ENCODE results near the gene RTP5.

Gene RTP5

DNA sequence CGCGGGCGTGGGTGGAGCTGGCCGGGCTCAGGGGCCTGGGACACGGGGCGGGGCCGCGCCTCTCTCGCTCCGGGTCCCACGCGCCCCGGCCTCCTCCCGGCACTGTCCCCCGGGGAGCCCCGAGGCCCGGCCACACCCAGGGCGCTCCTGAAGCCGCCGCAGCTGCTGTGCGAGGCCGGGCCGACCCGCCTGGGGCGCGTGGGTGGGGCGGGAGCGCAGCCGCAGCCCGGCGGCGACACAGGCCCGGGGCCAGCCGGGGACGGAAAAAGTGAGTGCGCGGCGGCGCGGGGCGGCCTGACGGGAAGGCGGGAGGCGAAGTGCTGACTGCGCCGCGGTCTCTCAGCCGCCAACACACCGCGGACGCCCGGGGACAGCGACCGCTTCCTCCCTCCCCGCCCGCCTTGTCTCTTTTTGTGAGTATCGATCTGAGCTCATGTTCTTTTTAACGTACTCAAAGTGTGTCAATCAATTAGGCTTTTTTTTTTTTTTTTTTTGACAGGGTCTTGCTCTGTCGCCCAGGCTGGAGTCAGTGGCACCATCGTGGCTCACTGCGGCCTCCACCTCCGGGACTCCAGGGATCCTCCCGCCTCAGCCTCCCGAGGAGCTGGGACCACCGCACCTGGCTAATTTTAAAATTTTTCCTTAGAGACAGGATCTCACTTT, 25.3 kb upstream of the RTP5 start:
- peak; percentile 83 for DNase-seq

DNA sequence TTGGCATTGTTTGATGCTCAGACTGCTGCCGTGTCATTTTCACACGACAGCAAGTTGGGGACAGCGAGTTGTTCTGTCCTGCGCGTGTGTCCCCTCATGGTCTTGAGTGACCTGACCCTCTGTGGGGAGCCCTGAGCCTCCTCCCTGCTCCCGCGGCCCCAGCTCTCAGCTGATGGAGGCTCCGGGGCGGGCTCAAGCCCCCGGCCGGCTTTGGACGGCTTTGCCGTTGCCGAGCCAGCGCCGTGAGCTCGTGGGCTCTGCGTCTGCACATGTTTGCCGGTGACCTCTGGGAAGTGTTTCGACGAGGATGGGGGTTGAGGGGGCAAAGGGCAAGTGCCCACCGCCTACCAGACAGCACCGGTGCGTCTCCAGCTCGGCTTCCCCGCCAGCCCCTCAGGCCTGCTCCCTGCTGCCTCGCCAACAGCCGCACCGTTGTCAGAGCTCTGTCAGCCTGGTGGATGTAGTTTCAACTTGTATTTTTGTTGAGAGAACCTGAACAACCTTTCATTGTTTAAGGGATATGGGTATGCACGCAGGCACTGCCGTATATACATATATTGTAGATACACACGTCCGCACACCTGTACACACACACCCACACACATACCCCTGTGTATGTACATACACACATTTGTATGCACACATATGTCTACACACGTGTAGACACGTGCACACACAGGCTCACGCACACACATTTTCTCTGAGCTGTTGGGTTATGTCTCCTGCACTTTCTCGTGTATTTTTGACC, 24.5 kb upstream of the RTP5 start:
- no peak for DNase-seq

DNA sequence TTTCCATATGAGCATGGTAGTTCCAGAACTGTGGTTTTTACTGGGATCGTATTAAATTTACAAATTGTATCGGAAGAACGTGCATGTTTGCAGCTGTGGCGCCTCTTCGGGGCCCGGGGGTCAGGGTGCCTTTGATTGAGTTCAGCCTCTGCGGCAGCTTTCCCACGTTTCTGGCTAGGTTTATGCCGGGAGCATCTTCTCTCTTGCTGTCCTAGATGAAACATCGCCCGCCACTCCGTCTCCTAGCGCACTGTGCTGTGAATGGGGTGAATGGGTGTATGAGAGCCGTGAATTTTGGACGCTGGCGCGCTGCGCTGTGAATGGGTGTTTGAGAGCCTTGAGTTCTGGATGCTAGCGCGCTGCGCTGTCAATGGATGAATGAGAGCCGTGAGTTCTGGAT, 23.1 kb upstream of the RTP5 start:
- no peak for DNase-seq

DNA sequence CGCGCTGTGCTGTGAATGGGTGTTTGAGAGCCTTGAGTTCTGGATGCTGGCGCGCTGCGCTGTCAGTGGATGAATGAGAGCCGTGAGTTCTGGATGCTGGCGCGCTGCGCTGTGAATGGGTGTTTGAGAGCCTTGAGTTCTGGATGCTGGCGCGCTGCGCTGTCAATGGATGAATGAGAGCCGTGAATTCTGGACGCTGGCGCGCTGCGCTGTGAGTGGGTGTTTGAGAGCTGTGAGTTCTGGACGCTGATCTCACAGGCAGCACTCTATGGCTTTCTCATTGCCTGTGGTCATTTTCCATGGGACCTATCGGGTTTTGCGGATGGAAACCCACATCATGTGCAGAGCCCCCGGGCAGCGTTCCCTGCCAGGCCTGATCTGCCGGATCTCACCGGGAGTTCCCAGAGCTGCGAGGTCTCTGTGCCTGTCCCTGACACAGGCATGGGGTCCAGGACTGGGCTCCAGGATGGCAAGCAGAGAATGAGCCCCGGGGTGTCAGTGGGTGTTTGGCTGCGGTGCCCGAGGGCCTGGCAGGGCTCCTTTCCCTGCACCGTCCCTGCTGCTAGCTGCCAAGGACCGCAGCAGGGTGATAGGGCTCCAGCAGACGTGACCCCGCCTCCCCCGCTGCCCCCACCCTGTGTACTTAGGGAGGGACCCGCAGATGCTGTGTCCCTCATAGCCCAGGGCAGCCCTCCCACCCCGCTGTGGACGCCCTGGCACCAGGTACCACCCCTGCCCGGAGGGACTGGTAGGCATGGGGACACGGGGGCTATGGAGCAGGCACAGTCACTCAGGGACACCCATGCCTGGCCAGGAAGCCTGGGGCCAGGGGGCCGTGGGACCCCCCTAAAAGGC, 20.5 kb upstream of the RTP5 start:
- no peak for DNase-seq

DNA sequence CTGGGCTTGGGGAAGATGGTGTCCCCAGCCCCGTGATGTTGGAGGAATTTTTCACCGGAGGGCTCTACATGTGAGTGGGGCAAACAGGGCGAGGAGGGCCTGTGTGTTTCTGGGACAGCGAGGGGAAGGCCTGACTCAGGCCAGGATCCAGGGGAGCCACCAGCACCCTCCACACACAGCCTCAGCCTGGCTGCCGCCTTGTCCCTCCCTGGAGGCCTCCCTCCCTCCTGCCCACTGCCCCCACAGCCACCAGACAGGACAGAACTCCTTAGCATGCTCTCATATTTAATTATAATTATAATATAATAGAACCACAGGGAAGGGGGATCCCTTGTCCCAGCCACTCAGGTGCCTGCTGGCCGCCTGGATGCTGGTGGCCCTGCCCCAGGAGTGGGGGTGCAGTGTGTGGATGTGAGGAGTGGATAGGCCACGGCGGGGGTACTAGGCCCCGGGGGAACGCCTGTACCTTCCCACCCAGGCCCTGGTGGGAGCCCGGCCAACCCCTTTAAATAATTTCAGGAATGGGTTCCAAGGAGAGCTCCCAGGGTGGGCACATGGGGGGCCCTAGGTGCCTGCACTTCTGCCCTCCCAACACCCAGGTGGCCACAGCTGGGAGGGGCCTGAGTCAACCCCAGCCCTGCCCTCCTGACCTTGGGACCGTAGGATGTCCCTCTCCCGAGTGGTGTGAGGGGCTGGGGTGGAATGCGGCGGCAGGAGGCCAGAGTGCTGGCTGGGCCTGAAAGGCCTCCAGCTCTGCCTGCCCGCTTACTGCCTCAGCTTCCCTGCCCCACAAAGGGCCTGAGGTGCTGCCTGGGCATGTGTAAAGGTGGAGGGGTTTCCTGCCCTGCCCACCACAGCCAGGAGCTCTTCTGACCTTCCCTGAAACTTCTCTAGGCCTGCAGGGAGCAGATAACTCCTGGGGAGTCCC, 19.6 kb upstream of the RTP5 start:
- DNase-seq, result no peak

DNA sequence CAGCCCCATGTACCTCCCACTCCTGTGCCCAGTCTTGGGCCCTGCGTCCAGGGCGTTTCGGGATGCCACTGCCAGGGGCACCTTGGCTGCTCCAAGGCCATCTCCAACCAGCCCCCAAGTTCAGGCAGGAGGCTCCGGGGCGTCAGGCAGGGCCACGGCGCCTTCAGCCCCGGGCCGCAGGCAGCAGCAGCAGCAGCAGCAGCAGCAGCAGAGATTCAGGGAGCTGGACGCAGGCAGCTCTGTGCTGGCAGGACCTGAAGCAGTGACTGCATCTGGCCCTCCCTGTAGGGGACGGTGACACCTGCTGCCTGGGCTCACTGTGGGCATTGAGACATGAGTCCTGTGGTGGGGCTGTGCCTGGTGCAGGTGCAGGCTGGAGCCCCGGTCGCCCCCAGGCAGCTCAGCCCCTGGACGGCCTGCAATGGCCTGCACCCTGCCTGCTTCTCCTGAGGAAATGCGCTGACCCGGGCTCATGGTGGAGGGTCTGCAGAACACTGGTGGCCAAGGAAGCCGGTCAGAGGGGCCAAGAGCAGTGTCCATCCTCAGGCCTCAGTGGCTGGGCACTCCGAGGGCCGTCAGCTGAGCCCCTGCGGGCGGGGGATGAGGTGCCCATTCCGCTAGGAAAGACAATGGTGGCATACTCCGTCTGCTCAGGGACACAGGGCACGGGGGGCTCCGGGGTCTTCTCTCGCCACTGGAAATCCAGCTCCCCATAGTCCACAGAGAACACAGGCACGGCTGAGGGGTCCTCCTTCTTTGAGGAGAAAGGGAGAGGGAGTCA, 18.8 kb upstream of the RTP5 start:
- DNase-seq, result no peak

DNA sequence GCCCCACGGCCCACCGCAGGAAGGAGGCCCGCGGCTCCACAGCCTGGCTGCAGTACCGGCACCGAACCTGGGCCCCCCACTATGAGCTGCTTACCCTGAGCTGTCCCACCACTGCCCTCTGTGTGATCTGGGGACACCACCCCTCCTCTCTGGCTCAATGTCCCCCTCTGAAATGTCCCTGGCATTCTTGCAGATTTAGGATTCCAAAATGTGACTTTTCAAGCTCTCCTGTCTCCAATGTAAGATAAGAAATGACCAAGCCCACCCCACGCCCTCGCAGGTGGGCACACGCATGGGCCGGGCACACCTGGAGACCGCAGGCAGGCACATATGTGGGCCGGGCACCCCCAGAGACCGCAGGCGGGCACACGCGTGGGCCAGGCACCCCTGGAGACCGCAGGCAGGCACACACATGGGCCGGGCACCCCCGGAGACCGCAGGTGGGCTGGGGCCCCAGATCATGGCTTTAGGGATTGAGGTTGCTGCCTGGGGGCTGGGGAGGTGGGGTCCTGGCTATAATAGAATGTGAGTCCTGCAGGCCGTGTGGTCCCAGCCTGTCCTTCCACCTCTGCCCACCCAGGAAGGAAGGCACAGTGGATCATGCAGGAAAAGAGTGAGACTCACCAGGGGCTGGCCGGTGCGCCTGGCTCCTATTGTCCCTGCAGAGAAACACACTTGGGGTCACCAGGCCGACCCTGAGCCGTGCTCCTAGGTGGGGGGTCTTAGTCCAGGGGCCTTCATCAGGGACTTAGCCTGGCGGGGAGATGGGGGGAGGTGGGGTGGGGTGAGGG, 18.0 kb upstream of the RTP5 start:
- DNase-seq, result no peak

DNA sequence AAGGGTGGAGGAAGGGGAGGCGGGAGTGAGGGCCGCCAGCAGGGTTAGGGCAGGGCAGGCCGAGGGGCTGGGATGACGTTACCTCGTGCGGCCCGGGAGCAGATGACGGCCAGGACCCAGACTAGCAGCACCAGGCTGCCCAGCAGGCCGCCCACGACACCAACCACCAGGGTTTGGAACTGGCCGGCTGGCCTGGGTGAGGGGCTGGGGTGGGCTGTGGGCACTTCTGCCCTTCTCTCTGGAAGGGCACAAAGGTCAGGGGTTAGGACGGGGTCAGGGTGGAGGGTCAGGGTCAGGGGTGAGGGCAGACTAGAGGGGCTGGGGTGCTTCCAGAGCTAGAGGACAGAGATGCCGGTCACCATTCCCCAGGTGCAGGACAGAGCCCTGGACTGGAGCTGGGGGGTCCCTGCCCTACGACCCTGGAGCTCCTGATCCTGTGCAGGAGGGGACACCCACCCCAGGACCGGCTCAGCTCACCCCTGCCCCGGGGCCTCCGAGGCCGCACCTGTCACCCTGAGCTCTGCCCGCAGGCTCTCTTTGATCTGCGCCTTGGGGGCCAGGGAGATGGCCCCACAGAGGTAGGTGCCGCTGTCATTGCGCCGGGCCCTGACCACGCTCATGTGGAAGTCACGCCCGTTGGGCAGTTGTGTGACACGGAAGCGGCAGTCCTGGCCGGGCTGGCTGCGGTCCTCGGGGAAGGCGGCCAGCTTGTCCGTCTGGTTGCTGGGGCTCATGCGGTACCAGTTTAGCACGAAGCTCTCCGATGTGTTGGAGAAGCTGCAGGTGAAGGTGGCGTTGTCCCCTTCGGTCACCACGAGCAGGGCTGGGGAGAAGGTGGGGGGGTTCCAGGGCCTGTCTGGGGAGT, 17.2 kb upstream of the RTP5 start:
- DNase-seq, result no peak

DNA sequence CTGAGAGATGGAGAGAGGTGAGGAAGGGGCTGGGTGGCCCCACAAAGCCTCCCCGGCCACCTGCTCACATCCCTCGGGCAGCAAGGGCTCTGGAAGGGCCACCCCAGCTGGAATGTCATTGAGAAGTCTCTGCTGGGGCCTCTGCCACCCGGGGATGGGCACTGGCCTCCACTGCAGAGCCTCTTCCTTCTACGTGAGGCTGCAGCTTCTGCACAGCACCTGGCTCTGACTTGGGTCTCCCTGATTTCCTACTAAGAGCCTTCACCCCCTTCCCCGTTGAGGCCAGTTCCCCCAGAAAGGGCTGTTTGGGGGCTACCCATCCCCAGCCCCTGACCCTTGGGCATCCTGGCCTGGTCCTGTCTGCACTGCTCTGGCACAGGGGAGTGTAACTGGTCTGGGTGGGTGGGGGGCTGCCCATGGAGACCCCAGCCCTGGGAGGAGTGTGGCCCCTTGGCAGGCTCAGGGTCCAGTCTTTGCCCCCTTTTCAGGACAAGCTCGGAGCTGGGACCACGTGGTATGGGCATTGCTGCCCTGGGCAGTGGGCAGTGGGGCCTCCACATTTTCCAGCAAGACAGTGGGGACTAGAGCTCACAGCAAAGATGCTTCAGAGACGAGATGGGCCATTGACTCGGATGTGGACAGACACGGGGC, 16.4 kb upstream of the RTP5 start:
- no peak for DNase-seq

DNA sequence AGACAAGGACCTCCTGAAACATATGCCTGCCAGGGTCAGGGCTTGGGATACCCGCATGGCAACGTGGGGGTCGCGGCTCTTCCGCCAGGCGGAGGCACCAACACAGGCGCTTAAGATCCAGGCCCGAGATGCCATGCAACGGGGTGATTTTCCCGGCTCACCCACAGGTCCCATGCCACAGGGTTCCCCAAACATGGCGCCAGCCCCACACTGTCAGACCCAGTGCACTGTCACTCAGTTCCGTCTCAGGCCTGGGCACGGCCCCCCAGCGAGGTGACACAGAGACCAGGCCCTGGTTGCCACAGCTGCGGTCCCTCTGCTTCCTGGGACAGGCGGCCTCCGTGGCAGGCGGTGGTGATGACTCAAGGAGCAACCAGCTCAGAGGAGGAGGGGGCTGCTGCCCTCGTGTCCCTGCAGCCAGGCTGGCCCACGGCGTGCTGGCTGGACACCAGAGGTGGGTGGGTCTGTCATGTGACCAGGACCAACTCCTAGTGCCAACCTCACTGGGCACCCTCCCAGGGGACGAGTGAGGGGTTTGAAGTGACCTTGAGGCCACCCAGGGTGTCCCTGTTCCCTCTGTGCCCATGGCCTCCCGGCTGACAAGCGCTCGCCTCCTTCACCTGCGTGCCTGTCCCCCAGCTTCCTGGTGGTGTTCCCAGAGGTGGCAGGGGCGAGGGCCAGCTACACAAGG, 15.7 kb upstream of the RTP5 start:
- no peak for DNase-seq

DNA sequence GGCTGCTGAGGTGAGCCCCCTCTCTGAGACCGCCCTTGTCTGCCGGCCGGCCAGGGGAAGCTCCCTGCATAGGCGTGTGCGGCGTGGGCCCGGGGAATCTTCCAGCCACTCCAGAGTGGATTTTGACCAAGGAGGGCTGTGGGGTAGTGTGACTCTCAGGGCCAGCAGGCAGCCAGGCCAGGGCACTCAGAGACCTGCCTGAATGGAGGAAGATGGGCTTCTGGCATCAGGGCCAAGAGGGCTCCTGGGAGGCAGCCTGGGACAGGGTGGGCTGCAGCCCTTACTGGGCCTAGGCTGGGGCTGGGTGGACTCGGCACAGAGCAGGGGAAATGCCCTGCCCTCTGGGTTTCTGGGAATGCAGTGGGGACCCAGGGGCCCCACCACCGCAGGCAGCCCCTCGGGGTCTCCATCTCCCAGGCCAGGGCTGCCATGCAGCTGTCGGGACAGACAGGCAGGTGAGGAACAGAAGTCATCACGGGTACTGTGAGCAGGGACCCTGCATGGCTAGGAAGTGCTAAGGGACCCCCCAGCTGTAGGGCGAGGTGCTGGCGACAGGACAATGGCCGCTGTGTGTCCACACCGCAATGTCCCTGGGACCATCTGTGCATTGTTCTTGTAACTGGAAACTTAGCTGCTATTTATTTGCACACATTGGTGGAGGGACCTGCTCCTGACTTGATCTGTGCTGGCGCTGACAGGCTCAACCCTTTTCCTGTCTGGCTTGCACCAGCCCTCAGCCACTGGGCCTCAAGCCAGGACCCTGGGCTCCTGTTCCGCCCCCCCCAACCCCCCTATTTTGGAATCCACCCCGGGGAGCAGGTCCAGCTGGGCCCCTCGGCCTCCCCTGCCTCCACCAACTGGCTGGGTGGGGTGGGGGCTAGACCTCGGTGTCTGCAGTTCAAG, 14.9 kb upstream of the RTP5 start:
- DNase-seq, result no peak

DNA sequence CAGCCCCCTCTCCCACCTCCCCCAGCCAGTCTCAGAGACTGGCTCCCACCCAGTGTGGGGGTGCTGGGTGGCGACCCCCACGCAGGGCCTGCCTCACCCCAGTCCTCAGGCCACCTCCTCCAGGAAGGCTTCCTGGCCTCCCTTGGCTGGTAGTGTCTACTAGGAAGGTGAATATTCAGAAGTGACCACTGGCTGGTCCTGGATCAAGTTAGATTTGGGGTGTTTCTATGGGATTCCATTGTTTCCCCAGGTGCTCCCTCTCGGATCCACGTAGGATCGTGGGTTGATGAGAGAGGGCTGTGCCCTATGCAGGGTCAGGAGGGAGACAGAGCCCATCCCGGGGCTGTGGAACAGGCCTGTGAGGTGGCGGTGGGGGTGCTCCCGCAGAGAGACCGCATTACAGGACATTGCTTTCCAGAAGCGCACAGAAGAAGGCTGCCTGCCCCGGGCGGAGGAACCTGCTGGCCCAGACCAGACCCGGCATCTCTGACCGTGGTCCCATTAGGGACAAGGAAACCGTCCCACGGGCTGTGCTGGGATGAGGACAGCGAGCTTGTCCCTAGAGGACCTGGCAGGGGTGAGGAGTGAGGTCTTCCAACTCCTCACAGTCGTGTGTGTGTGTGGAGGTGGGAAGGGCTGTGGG, 14.2 kb upstream of the RTP5 start:
- no peak for DNase-seq

DNA sequence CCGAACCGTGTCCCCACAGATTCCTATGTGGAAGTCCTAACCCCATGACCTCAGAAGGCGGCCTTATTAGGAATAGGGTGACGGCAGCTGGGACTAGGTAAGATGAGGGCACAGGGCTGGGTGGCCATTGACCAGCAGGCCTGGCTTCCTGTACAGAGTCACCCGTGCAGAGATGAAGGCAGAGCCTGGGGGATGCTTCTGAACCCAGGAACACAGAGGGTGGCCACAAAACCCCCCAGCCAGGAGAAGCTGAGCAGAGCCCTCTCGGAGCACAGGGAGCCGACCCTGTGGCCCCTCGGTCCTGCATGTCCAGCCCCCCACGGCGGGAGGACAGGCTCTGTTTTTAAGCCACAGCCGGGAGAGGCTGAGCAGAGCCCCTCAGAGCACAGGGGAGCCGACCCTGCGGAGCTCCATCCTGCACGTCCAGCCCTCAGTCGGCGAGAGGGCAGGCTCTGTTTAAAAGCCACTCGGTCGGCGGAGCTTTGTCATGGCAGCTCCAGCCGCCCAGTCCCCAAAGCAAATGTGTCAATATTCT, 13.6 kb upstream of the RTP5 start:
- DNase-seq, result no peak

DNA sequence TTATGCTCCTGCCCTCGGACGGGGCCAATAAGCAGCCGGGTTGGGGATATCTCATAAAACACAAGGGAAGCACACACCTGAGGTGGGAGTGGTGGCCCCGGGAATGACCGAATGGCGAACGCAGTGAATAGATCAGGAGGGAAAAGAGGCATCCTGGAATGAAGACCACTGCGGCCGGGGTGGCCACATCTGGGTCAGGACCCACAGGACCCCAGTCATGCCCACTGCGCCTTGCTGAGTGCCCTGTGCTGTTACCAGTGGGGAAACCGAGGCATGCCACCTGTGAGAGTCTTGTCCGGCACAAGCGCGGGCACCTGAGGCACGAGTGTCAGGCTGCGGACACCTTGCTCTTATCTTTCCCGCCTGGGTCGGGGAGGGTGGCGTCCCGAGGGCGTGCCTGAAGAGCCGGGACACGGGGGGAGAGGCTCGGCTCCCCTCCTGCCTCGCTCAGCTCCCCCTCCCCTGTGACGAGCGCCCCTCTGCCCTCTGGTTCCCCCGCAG, 12.4 kb upstream of the RTP5 start:
- DNase-seq, result no peak

DNA sequence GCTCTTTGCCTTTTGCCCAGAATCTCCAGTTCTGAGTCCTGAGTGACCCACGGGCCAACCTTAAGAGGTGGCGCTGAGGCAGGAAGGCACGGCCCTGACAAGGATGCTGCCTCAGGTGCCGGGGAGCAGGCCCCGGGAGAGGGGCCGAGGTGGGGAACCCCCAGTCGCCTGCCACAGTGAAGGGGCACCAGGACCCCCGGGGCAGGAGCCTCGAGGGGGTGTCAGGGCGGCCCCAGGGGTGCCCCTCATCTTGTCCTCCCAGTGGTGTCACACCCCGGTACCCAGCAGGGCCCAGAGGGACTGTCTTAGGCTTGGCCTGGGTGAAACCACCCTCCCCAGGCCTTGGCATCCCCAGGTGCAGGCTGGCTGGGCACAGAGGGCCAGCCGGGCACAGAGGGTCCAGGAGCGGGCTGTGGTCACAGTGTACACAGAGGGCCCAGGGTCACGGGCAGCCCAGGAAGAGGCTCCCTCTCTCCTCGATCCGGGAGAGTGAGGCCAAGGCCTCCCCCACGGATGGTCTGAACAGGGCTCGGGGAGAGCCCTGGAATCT, 11.9 kb upstream of the RTP5 start:
- DNase-seq, result no peak
